PFSK-1 (cell line): Measurements from ENCODE around the gene CALCOCO2.

Experiments
- FOXP2 ChIP-seq: optimal IDR thresholded peaks from 2 replicates; pipeline ENCODE3; 2011; ENCODE audit warnings: borderline replicate concordance, control low read depth, inconsistent platforms; ENCODE audit not compliant: insufficient read depth; ENCODE audit errors: extremely low read length, extremely low read depth
- POLR2AphosphoS5 ChIP-seq: IDR thresholded peaks from 2 replicates; pipeline ENCODE4 v1.6.1; 2012; ENCODE audit warnings: low read depth, mild to moderate bottlenecking, control low read depth, low read length, moderate library complexity
- SIN3A ChIP-seq: IDR thresholded peaks from 2 replicates; pipeline ENCODE4 v1.6.1; 2012; ENCODE audit warnings: mild to moderate bottlenecking, low read length, moderate library complexity, borderline replicate concordance; ENCODE audit not compliant: insufficient read depth
- TAF1 ChIP-seq: IDR thresholded peaks from 2 replicates; pipeline ENCODE4 v1.6.1; 2012; ENCODE audit warnings: low read length, control low read depth, borderline replicate concordance; ENCODE audit not compliant: insufficient read depth
- TF ChIP-seq, protein P1 (sequence below), 2 experiments: IDR thresholded peaks; 2 replicates each; pipeline versions ENCODE4 v1.6.1 to v1.8.0; 2011 to 2012; ENCODE audit warnings: low read depth in 2 of 2, low read length in 2 of 2, control low read depth in 1 of 2, inconsistent platforms in 1 of 2, mild to moderate bottlenecking in 1 of 2, moderate library complexity in 1 of 2; ENCODE audit not compliant: insufficient read depth in 1 of 2

Gene CALCOCO2

DNA sequence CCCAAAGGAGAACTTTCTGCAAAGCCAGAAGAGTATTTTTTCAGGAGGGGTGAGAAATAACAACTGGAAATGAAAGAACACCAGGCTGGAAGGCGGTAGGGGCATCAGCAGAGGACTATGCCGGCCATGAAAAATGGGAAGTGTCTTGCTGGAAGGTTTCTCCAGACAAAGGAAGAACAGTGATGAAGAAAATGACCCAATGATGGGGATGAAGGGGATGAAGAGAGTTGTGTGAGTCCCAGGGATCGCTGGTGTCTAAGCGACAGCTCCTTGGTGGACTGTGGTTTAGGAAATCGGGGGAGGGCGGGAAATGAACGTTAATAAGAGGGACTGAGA is 14.4 kb upstream of the CALCOCO2 start:
- TF ChIP-seq, protein P1, sequence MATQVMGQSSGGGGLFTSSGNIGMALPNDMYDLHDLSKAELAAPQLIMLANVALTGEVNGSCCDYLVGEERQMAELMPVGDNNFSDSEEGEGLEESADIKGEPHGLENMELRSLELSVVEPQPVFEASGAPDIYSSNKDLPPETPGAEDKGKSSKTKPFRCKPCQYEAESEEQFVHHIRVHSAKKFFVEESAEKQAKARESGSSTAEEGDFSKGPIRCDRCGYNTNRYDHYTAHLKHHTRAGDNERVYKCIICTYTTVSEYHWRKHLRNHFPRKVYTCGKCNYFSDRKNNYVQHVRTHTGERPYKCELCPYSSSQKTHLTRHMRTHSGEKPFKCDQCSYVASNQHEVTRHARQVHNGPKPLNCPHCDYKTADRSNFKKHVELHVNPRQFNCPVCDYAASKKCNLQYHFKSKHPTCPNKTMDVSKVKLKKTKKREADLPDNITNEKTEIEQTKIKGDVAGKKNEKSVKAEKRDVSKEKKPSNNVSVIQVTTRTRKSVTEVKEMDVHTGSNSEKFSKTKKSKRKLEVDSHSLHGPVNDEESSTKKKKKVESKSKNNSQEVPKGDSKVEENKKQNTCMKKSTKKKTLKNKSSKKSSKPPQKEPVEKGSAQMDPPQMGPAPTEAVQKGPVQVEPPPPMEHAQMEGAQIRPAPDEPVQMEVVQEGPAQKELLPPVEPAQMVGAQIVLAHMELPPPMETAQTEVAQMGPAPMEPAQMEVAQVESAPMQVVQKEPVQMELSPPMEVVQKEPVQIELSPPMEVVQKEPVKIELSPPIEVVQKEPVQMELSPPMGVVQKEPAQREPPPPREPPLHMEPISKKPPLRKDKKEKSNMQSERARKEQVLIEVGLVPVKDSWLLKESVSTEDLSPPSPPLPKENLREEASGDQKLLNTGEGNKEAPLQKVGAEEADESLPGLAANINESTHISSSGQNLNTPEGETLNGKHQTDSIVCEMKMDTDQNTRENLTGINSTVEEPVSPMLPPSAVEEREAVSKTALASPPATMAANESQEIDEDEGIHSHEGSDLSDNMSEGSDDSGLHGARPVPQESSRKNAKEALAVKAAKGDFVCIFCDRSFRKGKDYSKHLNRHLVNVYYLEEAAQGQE (IDR thresholded peaks at IDR 0.05; ENCODE audit: insufficient read depth in 1 of 2, low read depth in 2 of 2, low read length in 2 of 2), result no peak
- TF ChIP-seq POLR2AphosphoS5, result no peak
- TF ChIP-seq TAF1, result no peak

DNA sequence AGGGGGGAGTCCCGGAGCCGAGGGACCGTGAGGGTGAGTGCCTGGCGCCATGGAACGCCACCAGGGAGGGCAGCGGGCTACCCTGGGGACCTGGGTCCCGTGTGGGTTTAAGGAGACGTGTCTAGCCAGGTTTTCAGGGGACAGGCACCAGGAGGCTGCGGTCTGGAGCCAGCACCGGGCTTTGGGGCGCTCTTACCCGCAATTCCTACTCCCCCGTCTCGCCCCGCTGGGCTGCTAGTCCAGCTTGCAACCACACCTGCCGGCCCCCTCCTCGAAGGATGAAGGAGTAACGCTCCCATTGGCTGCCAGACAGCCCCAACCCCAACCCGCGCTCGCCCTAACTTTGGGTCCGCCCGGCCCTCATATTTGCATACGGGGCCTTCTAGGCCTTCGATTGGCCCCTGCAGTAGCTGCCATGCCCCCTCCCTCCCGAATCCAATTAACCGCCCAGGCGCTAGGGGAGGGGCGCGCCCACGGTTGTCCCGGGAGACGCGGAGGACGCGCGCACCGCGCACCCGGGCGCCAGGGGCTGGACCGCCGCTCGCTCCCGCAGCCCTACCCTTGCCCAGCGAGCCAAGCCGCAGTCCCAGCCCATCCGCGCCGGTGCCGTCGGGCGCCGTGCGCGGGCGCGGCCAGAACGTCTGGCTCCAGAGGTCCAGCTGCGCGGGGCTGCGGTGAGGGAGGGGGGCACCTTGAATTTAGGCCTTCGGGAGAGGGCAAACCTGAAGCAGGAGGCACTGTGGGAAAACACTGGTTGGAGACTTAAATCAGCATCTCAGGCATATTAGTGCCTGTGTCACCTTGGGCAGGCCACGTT is 13.9 kb upstream of the CALCOCO2 start, which contains the start of gene TTLL6:
Gene TTLL6, minus strand, starts transcription at position 456 of the 817 bp plus-strand sequence. Its CDS starts 157 bp downstream, at position 299.
- TF ChIP-seq TAF1 (no peak), SIN3A (no peak), POLR2AphosphoS5 (no peak), FOXP2 (no peak)
- TF ChIP-seq, protein P1 (IDR thresholded peaks at IDR 0.05; ENCODE audit: insufficient read depth in 1 of 2, low read depth in 2 of 2, low read length in 2 of 2), result no peak

DNA sequence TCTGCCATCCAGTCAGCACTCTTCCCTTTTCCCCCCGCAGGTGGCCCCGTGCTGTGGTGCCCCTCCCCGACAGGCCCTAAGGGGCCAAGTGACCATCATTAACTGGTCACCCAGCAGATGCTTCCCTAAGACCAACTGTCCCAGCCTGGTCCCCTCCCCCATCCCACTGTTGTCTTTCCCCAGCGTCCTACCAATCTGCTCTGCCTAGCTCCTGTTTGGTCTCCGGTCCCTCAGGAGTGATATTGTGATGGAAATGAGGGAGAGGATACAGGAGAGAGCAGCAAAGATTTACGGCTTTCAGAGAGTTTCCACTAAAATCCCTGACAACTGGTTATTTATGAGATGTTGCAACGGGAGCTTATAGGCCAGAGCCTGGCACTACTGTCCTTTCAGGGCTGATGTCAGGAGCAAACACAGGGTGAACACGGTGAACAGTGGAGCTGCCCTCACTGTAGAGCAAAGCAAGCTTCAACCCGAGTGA is 12.4 kb upstream of the CALCOCO2 start:
- TF ChIP-seq, protein P1 (IDR thresholded peaks at IDR 0.05; ENCODE audit: insufficient read depth in 1 of 2, low read depth in 2 of 2, low read length in 2 of 2), result no peak
- TF ChIP-seq SIN3A (no peak), TAF1 (no peak), FOXP2 (no peak), POLR2AphosphoS5 (no peak)

DNA sequence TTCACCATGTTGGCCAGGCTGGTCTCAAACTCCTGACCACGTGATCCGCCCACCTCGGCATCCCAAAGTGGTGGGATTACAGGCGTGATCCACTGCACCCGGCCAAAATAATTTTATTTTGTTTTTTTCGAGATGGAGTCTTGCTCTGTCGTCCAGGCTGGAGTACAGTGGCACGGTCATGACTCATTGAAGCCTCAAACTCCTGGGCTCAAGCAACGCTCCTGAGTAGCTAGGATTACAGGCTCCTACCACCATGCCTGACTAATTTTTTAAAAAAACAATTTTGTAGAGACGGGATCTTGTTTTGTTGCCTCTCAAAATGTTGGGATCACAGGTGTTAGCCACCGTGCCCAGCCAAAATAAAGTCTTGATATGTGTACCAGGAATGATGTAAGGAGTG is 11.4 kb upstream of the CALCOCO2 start:
- TF ChIP-seq SIN3A, result no peak
- TF ChIP-seq FOXP2, result no peak
- no peak for TF ChIP-seq TAF1
- TF ChIP-seq, protein P1 (IDR thresholded peaks at IDR 0.05; ENCODE audit: insufficient read depth in 1 of 2, low read depth in 2 of 2, low read length in 2 of 2), result no peak
- TF ChIP-seq POLR2AphosphoS5, result no peak
